SH-SY5Y (cell line): ENCODE measurements around the gene NAA10.

ENCODE experiments used
- GATA2 ChIP-seq: IDR thresholded peaks from 2 replicates; pipeline ENCODE4 v1.6.1; 2011; ENCODE audit warnings: mild to moderate bottlenecking, low read depth, low read length
- GATA3 ChIP-seq: IDR thresholded peaks from 2 replicates; pipeline ENCODE4 v1.6.1; 2011; ENCODE audit warnings: low read depth, mild to moderate bottlenecking, low read length, moderate library complexity

DNA sequence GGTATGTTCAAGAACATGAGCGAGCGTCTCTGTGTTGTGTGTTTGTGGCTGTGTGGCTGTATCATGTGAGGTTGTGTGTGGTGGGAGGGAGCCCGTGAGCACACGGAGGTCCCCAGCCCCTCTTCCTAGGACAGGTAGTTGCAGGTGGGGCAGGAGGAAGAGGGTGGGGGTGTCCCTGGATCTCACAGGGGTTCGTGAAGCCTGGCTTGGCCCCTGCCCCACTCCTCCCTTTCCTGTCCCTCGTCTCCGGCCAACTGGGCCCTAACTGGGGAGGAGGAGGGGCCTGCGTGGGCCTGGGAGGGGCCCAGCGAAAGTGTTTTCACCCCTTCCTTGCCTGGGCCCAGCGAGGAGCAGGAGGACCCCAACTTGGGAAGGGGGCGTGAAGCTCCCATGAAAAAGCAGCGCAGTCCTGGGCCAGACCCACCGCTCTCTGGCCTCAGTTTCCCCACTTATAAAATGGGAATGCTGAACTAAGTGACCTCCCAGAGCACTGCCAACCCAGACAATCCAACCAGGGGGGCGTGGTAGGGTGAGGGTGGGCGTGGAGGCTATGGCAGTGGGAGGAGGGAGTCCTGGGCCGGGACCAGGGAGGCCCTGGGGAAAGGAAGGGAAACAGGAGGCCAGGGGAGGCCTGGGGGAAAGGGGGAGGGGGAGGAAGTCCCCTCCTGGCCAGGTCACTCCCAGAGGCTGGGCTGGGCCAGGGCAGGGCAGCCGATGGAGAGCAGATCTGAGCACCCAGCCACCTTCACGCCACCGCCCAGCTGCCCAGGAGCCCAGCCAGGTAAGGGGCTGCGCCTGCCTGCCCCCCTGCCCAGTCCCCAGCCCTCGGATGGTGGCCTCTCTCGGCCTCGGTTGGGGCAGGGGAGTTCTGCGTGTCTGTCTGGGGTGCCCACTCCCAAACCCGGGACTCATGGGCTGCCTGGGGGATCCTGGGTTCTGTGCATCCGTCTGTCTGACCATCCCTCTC, 30.6 kb downstream of the NAA10 start, which contains the start of gene AVPR2:
- TF ChIP-seq GATA2 = no peak
- no peak for TF ChIP-seq GATA3
